ENCODE measurements around the gene SYNDIG1. TPM values are rescaled to one million over a fixed set of nuclear protein-coding genes. Genes with fewer than 3 reads are reported as not detected.

SYNDIG1 gene
- polyA plus RNA-seq, 2 of the 4 experiments (the other 2 are of a cell fraction), result 0.96 to 2.6 TPM

GRCh38 chr20:24489193-24489592 is 19.8 kb downstream of the SYNDIG1 start:
- no peaks in the 10 kb centered on the region for H3K9me3 ChIP-seq
- WGBS (ENCODE audit: missing lambda C conversion rate), result 50% methylated on average over 5 of the region's 5 CpGs
- H3K4me2 ChIP-seq, result no peak overlapping the region
- 0 out of 3 replicates have a peak, but pooled peaks cover 6% of the 10 kb centered on the region for H3K4me1 ChIP-seq
- ChIA-PET CTCF (interaction anchor here (1.1 kb wide), 1 partner anchor 10 kb away, joined by 3 read pairs; no protein-coding TSS in a partner anchor), POLR2A (no interaction called here)
- H3K27ac ChIP-seq, result no peak overlapping the region
- no peak for FAIRE-seq
- no peak for DNase-seq (ENCODE audit: low read depth in 1 of 2, low spot score in 1 of 2)
- no peak for ATAC-seq
- H3K4me3 ChIP-seq, result no peak overlapping the region
- TF ChIP-seq HOXA7 (CRISPR knock-in tag; IDR thresholded peaks at IDR 0.05) (no peak), NPAS2 (CRISPR knock-in tag; IDR thresholded peaks at IDR 0.05; ENCODE audit: borderline replicate concordance) (no peak), RCOR1 (IDR thresholded peaks at IDR 0.05; ENCODE audit: low read depth, low read length) (no peak), TFCP2L1 (CRISPR knock-in tag; IDR thresholded peaks at IDR 0.05) (no peak), PHF8 (IDR thresholded peaks at IDR 0.05; ENCODE audit: borderline replicate concordance, low read depth) (no peak), REST (IDR thresholded peaks at IDR 0.05) (no peak), HOXB5 (CRISPR knock-in tag; IDR thresholded peaks at IDR 0.05) (no peak), FOXS1 (CRISPR knock-in tag; IDR thresholded peaks at IDR 0.05) (no peak), ATOH8 (CRISPR knock-in tag; IDR thresholded peaks at IDR 0.05; ENCODE audit: low read depth) (no peak), HEYL (CRISPR knock-in tag; IDR thresholded peaks at IDR 0.05) (no peak), MAZ (IDR thresholded peaks at IDR 0.05; ENCODE audit: borderline replicate concordance, low read depth, low read length) (no peak), TP53 (CRISPR knock-in tag; IDR thresholded peaks at IDR 0.05) (no peak), HES2 (IDR thresholded peaks at IDR 0.05) (no peak), FOSB (CRISPR knock-in tag; IDR thresholded peaks at IDR 0.05) (no peak), ZFP36 (IDR thresholded peaks at IDR 0.05; ENCODE audit: borderline replicate concordance, partially characterized antibody) (no peak), EHF (CRISPR knock-in tag; IDR thresholded peaks at IDR 0.05) (no peak), PBX3 (IDR thresholded peaks at IDR 0.05) (no peak), RFX5 (IDR thresholded peaks at IDR 0.05) (no peak), GATA3 (IDR thresholded peaks at IDR 0.05; ENCODE audit: borderline replicate concordance) (no peak)

- 61% methylated on average over 9 of the region's 9 CpGs for WGBS (ENCODE audit: missing lambda C conversion rate)
- DNase-seq (ENCODE audit: low read depth in 1 of 2, low spot score in 1 of 2) (no peak), FAIRE-seq (no peak), ATAC-seq (no peak)
- no peak overlapping the region for H3K4me3 ChIP-seq
- ChIA-PET CTCF (interaction anchor here (0.7 to 0.9 kb wide), 2 partner anchors 12 to 45 kb away, joined by 3 read pairs; no protein-coding TSS in a partner anchor), POLR2A (no interaction called here)
- 0 out of 3 replicates have a peak, but pooled peaks cover 6% of the 10 kb centered on the region for H3K4me1 ChIP-seq
- H3K27ac ChIP-seq, result no peak overlapping the region
- no peaks in the 10 kb centered on the region for H3K9me3 ChIP-seq
- H3K4me2 ChIP-seq, result no peak overlapping the region
- TF ChIP-seq KDM1A (IDR thresholded peaks at IDR 0.05; ENCODE audit: low read depth), result no peak
- no peak for TF ChIP-seq ZFP36 (IDR thresholded peaks at IDR 0.05; ENCODE audit: borderline replicate concordance, partially characterized antibody)
- TF ChIP-seq POLR2A (IDR thresholded peaks at IDR 0.05; ENCODE audit: low read length), result no peak
Measured at GRCh38 chr20:24489631-24490260, 20.3 kb downstream of the SYNDIG1 start.
